GM10248 (cell line): ENCODE results near the gene NACC2.
A peak's percentile ranks its signal among the peaks of the same experiment; 100 is the strongest.

Experiments used
- CTCF ChIA-PET: fragments of 300-600 bp; sonication (Branson Sonifier 250); formaldehyde crosslinking; extraction: SDS; loops from one replicate; lab custom pipeline; 2021; ENCODE audit warnings: antibody characterized with exemption; lab: Yijun Ruan, JAX
- POLR2A ChIA-PET: fragments of 350-650 bp; sonication (Branson Sonifier 250); formaldehyde crosslinking; extraction: SDS; loops from one replicate; lab custom pipeline; 2020; ENCODE audit warnings: antibody characterized with exemption; lab: Yijun Ruan, JAX
- DNase-seq: peaks from one replicate; pipeline ENCODE4 v3.0.0; 2012; ENCODE audit errors: extremely low spot score
- TF ChIP-seq, protein P1 (sequence below): IDR thresholded peaks from 2 replicates; pipeline ENCODE4 v1.5.1; 2012; ENCODE audit warnings: mild to moderate bottlenecking, low read depth; ENCODE audit errors: extremely low read depth, missing control alignments, control extremely low read depth

NACC2 gene

DNA sequence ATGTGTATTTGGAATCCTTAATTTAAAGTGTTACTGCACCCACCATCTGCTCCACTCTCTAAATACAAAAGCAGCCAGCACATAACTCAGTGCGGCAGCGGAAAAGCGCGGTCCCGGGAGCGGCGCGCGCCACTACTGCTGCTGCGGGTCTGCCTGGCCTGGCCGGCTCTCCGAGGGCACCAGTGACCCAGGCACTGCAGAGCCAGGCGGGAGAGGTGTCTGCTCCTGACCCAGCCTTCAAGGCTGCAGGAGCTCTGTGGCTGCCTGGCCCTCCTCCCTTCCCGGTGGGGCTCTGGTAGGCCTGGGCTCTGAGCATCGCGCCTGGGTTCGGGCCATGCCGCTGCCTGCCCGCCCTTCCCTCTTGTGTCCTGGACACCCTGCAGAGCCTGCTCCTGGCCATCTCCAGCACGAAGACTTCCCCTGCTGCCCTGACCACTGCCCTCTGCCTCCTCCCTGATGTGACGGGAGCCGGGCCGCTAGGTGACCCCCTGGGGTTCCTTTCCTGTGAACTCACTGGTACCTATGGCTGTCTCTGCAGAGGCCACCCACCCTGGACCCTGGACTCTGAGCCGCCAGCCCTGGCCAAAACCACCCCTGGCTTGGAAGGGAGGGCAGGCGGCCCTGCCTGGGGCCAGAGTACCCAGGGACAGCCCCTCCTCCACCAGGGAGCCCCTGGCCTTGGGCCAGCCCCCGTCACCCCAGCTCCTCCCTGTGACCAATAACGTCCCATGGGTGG lies 101.2 kb downstream of the NACC2 start:
- ChIA-PET POLR2A (no interaction called here), CTCF (interaction anchor here (0.6 to 1.1 kb wide), 2 partner anchors 27 to 129 kb away, joined by 3 read pairs; no protein-coding TSS in a partner anchor)
- TF ChIP-seq, protein P1, sequence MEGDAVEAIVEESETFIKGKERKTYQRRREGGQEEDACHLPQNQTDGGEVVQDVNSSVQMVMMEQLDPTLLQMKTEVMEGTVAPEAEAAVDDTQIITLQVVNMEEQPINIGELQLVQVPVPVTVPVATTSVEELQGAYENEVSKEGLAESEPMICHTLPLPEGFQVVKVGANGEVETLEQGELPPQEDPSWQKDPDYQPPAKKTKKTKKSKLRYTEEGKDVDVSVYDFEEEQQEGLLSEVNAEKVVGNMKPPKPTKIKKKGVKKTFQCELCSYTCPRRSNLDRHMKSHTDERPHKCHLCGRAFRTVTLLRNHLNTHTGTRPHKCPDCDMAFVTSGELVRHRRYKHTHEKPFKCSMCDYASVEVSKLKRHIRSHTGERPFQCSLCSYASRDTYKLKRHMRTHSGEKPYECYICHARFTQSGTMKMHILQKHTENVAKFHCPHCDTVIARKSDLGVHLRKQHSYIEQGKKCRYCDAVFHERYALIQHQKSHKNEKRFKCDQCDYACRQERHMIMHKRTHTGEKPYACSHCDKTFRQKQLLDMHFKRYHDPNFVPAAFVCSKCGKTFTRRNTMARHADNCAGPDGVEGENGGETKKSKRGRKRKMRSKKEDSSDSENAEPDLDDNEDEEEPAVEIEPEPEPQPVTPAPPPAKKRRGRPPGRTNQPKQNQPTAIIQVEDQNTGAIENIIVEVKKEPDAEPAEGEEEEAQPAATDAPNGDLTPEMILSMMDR = no peak
- no peak for DNase-seq

DNA sequence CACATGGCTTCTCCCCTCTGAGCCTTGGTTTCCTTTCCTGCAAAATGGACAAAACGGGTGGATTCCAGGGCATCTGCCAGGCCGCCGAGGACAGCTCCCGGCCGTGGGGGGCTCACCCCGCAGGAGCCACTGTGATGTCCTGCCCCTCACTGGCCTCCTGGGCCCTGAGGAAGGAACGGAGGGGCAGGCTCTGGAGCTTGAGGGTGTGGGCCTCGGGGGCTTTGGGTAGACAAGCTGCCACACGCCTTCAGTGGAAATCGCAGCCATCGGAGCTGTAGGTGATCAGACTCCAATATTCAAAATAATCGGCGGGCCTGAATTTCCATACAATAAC lies 101.7 kb downstream of the NACC2 start:
- no peak for DNase-seq
- ChIA-PET POLR2A (no interaction called here), CTCF (interaction anchor here (1.1 kb wide), 1 partner anchor 26 kb away, joined by 3 read pairs; no protein-coding TSS in a partner anchor)

DNA sequence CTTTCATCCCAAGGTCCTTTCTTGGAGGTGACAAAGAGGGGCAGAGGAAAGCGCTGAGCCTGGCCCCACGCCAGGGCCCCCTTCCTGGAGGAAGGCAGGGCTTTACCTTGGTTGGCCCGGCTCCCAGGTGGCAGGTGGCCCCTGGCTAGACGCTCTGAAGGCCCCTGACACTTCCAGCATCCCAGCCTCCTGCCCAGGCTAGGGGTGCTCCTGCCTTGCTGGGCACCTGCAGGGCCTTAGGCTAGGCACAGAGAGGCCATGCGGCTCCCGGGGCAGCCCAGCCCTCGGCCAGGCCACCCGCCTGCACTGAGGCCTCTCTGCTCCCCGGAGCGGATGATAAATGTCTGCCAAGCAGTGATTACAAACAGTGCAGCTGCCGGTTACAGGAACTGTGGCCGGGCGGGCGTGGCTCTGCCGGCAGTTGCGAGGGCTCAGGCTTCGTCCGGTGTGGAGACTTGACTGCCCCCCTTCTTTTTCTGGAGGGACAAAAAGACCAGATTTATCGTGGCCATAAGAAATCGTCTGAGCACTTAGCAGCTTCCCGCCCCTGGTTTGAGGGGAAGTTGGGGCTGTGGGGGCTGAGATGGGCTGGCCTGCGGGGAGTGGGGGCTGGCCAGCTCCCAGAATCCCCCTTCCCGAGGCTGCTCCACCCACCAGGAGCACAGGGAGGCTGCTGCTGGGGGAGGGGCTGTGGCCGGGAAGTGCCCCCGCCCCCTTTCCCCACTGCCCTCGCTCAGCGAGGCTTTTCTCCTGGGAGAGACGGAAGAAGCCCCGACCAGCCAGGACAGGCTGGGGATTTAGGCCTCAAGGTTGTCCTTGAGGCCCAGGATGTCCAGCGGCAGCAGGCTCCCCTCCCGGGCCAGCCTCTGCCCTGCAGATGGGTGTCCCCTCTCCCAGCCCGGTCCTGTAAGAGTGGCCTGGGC lies 102.3 kb downstream of the NACC2 start:
- ChIA-PET CTCF (interaction anchor here (1.1 to 1.8 kb wide), 3 partner anchors 8 to 26 kb away, joined by 3 to 5 read pairs (median 3); no protein-coding TSS in a partner anchor), POLR2A (no interaction called here)
- TF ChIP-seq, protein P1 = no peak
- peak; percentile 64 for DNase-seq

More for the DNA sequence above, 101.7 kb downstream of the NACC2 start:
- TF ChIP-seq, protein P1 = no peak

DNA sequence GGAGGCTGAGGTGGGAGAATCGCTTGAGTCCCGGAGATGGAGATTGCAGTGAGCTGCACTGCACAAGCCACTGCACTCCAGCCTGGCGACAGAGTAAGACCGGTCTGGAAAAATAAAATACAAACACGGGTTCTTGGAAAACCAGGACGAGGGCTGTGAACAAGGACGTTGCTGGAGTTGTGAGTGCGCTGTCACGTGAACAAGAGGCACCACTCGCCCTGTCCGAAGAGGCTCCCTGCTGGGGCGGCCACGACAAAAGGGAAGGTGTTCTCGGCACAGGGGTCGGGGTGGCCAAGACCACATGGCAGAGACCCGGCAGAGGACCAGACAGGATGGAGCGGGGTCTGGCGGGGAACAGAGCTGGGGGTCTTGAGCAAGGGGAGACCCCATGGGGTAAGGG lies 103.3 kb downstream of the NACC2 start:
- DNase-seq = no peak
- POLR2A ChIA-PET = no interaction called here
- CTCF ChIA-PET = interaction anchor here (1.1 to 1.8 kb wide), 2 partner anchors 9 to 24 kb away, joined by 3 to 5 read pairs; no protein-coding TSS in a partner anchor
- TF ChIP-seq, protein P1 = no peak

DNA sequence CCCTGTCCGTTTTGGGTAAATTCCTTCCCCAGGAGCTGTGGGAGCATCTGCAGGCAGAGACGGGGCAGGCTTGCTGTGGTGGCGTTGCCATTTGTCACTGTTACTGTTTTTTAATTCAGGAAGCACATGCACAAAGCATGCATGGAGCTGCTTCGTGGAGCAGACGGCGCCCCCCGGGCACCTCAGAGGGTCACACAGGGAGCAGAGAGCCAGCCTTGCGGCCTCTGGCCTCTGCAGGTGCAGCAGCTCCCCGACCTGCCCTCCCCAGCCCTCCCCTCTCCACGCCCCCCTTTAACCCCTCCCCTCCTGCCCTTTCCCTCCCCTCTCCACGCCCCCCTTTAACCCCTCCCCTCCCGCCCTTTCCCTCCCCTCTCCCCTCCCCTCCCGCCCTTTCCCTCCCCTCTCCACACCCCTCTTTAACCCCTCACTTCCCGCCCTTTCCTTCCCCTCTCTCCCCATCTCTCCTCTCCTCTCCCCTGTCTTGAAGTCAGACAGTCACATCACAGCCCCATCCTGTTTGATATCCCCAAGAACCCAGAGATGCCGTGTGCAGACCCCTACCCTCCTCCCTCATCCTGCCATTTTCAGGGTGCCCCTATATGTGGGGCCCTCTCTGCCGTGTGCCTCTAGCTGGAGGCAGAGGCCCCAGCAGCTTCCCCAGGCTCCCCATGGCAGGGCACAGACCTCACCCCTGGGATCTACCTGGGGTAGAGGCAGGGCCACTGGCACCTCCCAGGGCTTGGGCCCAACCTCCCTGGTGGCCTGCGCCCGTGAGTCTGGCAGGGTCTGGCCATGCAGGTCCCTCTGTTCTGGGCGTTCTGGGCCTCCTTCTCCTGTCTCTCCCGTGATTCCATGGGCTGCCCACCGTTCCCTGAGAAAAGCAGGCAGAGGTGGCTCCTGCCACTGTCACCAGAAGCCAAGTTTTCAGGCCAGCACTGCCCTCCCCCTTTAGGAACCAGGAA lies 104.3 kb downstream of the NACC2 start:
- CTCF ChIA-PET = interaction anchor here (1.2 kb wide), 1 partner anchor 23 kb away, joined by 5 read pairs; no protein-coding TSS in a partner anchor
- TF ChIP-seq, protein P1 = no peak
- peak; percentile 70 for DNase-seq
- POLR2A ChIA-PET = no interaction called here
